Neural cell (in vitro differentiated cells): ENCODE results near the gene POU6F2. TPM values are rescaled to one million over a fixed set of nuclear protein-coding genes. Genes with fewer than 3 reads are reported as not detected.
"Not testable (repeated sequence)": the region's sequence is repeated elsewhere in the genome, so short reads cannot be mapped to it uniquely, and the experiment has no call there.

Source experiments
- H2AFZ ChIP-seq: fragments of 200-600, 300-800 bp; sonication (generic), shearing (Covaris generic); 2 replicates; pipeline ENCODE4 v1.6.0; 2014; ENCODE audit warnings: low read depth, mild to moderate bottlenecking, antibody characterized with exemption, low read length, moderate library complexity
- H3F3A ChIP-seq: fragments of 200-600 bp; shearing (Covaris generic); 2 replicates; pipeline ENCODE4 v1.6.1; 2016; ENCODE audit warnings: mild to moderate bottlenecking, moderate library complexity, mixed read lengths, antibody characterized with exemption, low read length; ENCODE audit not compliant: insufficient read depth, poor library complexity, severe bottlenecking
- H3K27ac ChIP-seq: fragments of 200-600, 300-800 bp; sonication (generic), shearing (Covaris generic); 2 replicates; pipeline ENCODE4 v1.5.1; 2014; ENCODE audit warnings: mild to moderate bottlenecking, low read length, moderate library complexity
- H3K27me3 ChIP-seq: fragments of 300-800, 200-600 bp; sonication (generic), shearing (Covaris generic); 2 replicates; pipeline ENCODE4 v1.6.0; 2014; ENCODE audit warnings: mild to moderate bottlenecking, low read depth, low read length, moderate library complexity; ENCODE audit not compliant: insufficient read depth
- H3K36me3 ChIP-seq: fragments of 300-800, 200-600 bp; sonication (generic), shearing (Covaris generic); 2 replicates; pipeline ENCODE4 v1.5.1; 2014; ENCODE audit warnings: mild to moderate bottlenecking, antibody characterized with exemption, low read length, moderate library complexity; ENCODE audit not compliant: insufficient read depth
- H3K4me2 ChIP-seq: fragments of 300-800, 200-600 bp; sonication (generic), shearing (Covaris generic); 2 replicates; pipeline ENCODE4 v1.6.0; 2014; ENCODE audit warnings: mild to moderate bottlenecking, low read length
- H3K4me3 ChIP-seq: fragments of 300-800, 200-600 bp; sonication (generic), shearing (Covaris generic); 2 replicates; pipeline ENCODE4 v1.5.1; 2014; ENCODE audit warnings: mild to moderate bottlenecking, low read length, moderate library complexity
- H3K79me2 ChIP-seq: fragments of 200-600 bp; shearing (Covaris generic); replicated peaks from 2 replicates; pipeline ENCODE4 v1.6.0; 2014; ENCODE audit warnings: mild to moderate bottlenecking, low read length, moderate library complexity; ENCODE audit not compliant: insufficient read depth
- H3K9ac ChIP-seq: fragments of 300-800, 200-600 bp; sonication (generic), shearing (Covaris generic); 2 replicates; pipeline ENCODE4 v1.6.1; 2016; ENCODE audit warnings: mild to moderate bottlenecking, low read length, mixed read lengths
- H3K9me2 ChIP-seq: fragments of 200-600 bp; shearing (Covaris generic); 2 replicates; pipeline ENCODE4 v1.6.1; 2016; ENCODE audit warnings: mild to moderate bottlenecking, low read length, mixed read lengths; ENCODE audit not compliant: insufficient read depth
- H3K9me3 ChIP-seq: fragments of 200-600, 300-800 bp; sonication (generic), shearing (Covaris generic); 2 replicates; pipeline ENCODE4 v1.6.1; 2016; ENCODE audit warnings: mild to moderate bottlenecking, mixed run types, low read length, moderate library complexity, mixed read lengths
- H4K20me1 ChIP-seq: fragments of 200-600 bp; shearing (Covaris generic); 2 replicates; pipeline ENCODE4 v1.6.1; 2016; ENCODE audit warnings: mild to moderate bottlenecking, mixed run types; ENCODE audit not compliant: insufficient read depth
- EP300 ChIP-seq: fragments of 450-650 bp; conservative IDR thresholded peaks from 2 replicates; pipeline ENCODE4 v1.6.1; 2014; ENCODE audit warnings: antibody characterized with exemption, mild to moderate bottlenecking, moderate library complexity; ENCODE audit not compliant: poor library complexity, severe bottlenecking
- EZH2 ChIP-seq: fragments of 200-600, 300-800 bp; shearing (Covaris generic), sonication (generic); IDR thresholded peaks from 2 replicates; pipeline ENCODE4 v1.6.1; 2014; ENCODE audit warnings: antibody characterized with exemption, low read length, borderline replicate concordance, mild to moderate bottlenecking; ENCODE audit not compliant: insufficient read depth, poor library complexity, severe bottlenecking
- MXI1 ChIP-seq: fragments of 450-650 bp; conservative IDR thresholded peaks from 2 replicates; pipeline ENCODE4 v1.6.1; 2014; ENCODE audit warnings: antibody characterized with exemption, mild to moderate bottlenecking; ENCODE audit not compliant: poor library complexity, severe bottlenecking
- POLR2AphosphoS5 ChIP-seq: IDR thresholded peaks from 2 replicates; pipeline ENCODE4 v1.6.1; 2012
- RAD21 ChIP-seq: fragments of 450-650 bp; conservative IDR thresholded peaks from 2 replicates; pipeline ENCODE4 v1.6.1; 2014; ENCODE audit warnings: antibody characterized with exemption, mild to moderate bottlenecking, moderate library complexity
- SMC3 ChIP-seq: fragments of 450-650 bp; conservative IDR thresholded peaks from 2 replicates; pipeline ENCODE4 v1.6.1; 2014; ENCODE audit warnings: antibody characterized with exemption, mild to moderate bottlenecking, moderate library complexity; ENCODE audit not compliant: poor library complexity
- TAF1 ChIP-seq: IDR thresholded peaks from 2 replicates; pipeline ENCODE4 v1.6.1; 2012; ENCODE audit warnings: low read depth
- polyA plus RNA-seq: library from polyadenylated mRNA; depleted of rRNA; stranded (reverse); fragments of >200 nt; gene quantifications from 2 replicates; pipeline ENCODE4 v1.2.3, GENCODE V29; 2014
- TF ChIP-seq, protein P1 (sequence below): fragments of 450-650 bp; IDR thresholded peaks from 2 replicates; pipeline ENCODE4 v1.5.1; 2014; ENCODE audit warnings: antibody characterized with exemption, mild to moderate bottlenecking, moderate library complexity; ENCODE audit not compliant: poor library complexity, severe bottlenecking
- TF ChIP-seq, protein P2 (sequence below): IDR thresholded peaks from 2 replicates; pipeline ENCODE4 v1.6.1; 2012; ENCODE audit warnings: borderline replicate concordance

The POU6F2 gene
- polyA plus RNA-seq, 1 donor from 2014 or later = 2.8 TPM

DNA sequence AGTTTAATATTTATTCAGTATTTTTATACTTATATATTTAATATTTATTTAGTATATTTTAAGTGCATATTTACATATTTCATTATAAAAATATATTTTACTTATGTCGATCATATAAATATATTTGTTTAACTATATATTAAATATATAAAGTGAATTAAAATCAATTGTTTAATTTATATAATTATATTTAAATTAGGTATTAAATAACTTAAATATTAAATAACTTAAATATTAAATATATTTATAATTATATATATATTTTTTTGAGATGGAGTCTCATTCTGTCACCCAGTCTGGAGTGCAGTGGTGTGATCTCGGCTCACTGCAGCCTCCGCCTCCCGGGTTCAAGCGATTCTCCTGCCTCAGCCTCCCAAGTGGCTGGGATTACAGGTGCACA lies 399.2 kb downstream of the POU6F2 start:
- H3K9ac ChIP-seq, H3K9me3 ChIP-seq, H3K4me2 ChIP-seq, H3K4me3 ChIP-seq, H3K9me2 ChIP-seq, H3K27ac ChIP-seq, H3K79me2 ChIP-seq, H3F3A ChIP-seq, H3K36me3 ChIP-seq, H3K27me3 ChIP-seq, H2AFZ ChIP-seq, H4K20me1 ChIP-seq: not testable (repeated sequence)

DNA sequence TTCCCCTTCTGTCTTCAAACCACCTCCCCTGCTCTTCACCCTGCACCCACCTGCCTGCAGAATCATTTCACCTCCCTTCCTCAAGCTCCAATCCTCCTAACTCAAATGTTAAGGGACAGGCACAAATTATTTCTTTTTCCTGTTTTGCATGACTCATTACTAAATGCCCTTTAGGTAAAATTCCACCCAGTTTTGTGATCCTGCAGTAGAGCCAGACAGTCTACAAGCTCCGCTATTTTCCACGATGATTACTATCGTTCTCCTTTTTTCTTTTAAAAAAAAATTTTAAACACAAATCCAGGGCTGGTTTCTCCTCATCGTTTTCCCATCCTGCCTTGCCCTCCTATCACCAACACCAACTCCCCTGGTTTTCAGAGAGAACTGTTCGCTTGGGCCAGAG lies 401.7 kb downstream of the POU6F2 start:
- Histone ChIP-seq H3K9me2 (no peaks in the 10 kb centered on the region), H3K27ac (no peak overlapping the region), H3K36me3 (no peaks in the 10 kb centered on the region), H3K4me2 (no peak overlapping the region), H3K9me3 (no peaks in the 10 kb centered on the region), H3K27me3 (no peaks in the 10 kb centered on the region), H3F3A (no peaks in the 10 kb centered on the region), H4K20me1 (no peaks in the 10 kb centered on the region), H3K4me3 (no peak overlapping the region), H2AFZ (no peak overlapping the region), H3K9ac (no peak overlapping the region), H3K79me2 (no peaks in the 10 kb centered on the region)
- TF ChIP-seq RAD21 (no peak), TAF1 (no peak), MXI1 (no peak), SMC3 (no peak), EZH2 (no peak), POLR2AphosphoS5 (no peak), EP300 (no peak)
- TF ChIP-seq, protein P1, sequence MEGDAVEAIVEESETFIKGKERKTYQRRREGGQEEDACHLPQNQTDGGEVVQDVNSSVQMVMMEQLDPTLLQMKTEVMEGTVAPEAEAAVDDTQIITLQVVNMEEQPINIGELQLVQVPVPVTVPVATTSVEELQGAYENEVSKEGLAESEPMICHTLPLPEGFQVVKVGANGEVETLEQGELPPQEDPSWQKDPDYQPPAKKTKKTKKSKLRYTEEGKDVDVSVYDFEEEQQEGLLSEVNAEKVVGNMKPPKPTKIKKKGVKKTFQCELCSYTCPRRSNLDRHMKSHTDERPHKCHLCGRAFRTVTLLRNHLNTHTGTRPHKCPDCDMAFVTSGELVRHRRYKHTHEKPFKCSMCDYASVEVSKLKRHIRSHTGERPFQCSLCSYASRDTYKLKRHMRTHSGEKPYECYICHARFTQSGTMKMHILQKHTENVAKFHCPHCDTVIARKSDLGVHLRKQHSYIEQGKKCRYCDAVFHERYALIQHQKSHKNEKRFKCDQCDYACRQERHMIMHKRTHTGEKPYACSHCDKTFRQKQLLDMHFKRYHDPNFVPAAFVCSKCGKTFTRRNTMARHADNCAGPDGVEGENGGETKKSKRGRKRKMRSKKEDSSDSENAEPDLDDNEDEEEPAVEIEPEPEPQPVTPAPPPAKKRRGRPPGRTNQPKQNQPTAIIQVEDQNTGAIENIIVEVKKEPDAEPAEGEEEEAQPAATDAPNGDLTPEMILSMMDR = no peak
- TF ChIP-seq, protein P2, sequence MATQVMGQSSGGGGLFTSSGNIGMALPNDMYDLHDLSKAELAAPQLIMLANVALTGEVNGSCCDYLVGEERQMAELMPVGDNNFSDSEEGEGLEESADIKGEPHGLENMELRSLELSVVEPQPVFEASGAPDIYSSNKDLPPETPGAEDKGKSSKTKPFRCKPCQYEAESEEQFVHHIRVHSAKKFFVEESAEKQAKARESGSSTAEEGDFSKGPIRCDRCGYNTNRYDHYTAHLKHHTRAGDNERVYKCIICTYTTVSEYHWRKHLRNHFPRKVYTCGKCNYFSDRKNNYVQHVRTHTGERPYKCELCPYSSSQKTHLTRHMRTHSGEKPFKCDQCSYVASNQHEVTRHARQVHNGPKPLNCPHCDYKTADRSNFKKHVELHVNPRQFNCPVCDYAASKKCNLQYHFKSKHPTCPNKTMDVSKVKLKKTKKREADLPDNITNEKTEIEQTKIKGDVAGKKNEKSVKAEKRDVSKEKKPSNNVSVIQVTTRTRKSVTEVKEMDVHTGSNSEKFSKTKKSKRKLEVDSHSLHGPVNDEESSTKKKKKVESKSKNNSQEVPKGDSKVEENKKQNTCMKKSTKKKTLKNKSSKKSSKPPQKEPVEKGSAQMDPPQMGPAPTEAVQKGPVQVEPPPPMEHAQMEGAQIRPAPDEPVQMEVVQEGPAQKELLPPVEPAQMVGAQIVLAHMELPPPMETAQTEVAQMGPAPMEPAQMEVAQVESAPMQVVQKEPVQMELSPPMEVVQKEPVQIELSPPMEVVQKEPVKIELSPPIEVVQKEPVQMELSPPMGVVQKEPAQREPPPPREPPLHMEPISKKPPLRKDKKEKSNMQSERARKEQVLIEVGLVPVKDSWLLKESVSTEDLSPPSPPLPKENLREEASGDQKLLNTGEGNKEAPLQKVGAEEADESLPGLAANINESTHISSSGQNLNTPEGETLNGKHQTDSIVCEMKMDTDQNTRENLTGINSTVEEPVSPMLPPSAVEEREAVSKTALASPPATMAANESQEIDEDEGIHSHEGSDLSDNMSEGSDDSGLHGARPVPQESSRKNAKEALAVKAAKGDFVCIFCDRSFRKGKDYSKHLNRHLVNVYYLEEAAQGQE = no peak

DNA sequence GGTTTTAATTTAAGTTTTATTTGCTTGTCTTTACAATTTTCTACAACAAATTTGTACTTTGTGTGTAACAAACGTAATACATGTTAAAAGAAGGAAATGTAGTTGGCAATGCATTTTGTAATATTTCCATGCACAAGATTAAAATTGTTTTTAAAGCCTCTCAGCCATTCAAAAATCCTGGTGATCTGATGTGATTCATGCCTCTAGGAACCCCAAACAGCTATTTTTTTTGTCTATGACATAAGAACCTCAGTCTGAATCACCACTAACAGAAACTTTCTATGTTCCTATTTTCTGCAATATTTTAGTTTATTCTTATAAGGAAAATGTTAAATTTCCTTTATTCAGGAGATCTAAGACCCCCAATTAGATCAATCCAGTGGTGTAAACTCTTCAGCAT lies 405.4 kb downstream of the POU6F2 start:
- Histone ChIP-seq H4K20me1 (no peaks in the 10 kb centered on the region), H3K27ac (no peak overlapping the region), H3K9me3 (no peaks in the 10 kb centered on the region), H3K9ac (no peak overlapping the region), H3K27me3 (no peaks in the 10 kb centered on the region), H3K79me2 (no peaks in the 10 kb centered on the region), H3K4me3 (no peak overlapping the region), H3K4me2 (no peak overlapping the region), H2AFZ (no peak overlapping the region), H3K36me3 (no peaks in the 10 kb centered on the region), H3F3A (no peaks in the 10 kb centered on the region), H3K9me2 (no peaks in the 10 kb centered on the region)
- TF ChIP-seq, protein P2 = no peak
- TF ChIP-seq POLR2AphosphoS5 (no peak), SMC3 (no peak), EZH2 (no peak), TAF1 (no peak), EP300 (no peak), RAD21 (no peak), MXI1 (no peak)
